Amniotic stem cell (primary cell): ENCODE measurements around the gene RD3L.
"Not testable (repeated sequence)": the region's sequence is repeated elsewhere in the genome, so short reads cannot be mapped to it uniquely, and the experiment has no call there.

ENCODE experiments used
- DNase-seq: peaks from one replicate; lab custom pipeline; 2025; lab: John Stamatoyannopoulos, UW

RD3L gene

GRCh38 chr14:103928011-103928890, 14.1 kb downstream of the RD3L start, which contains the start of gene TDRD9:
TSS of gene TDRD9 (plus strand) at chr14:103928456. CDS start at chr14:103928510, 54 bp downstream.
- no peak for DNase-seq

GRCh38 chr14:103927566-103927965, 14.8 kb downstream of the RD3L start:
- no peak for DNase-seq

GRCh38 chr14:103925316-103925715, 17.0 kb downstream of the RD3L start:
- no peak for DNase-seq

GRCh38 chr14:103923863-103924262, 18.5 kb downstream of the RD3L start:
- no peak for DNase-seq

GRCh38 chr14:103921855-103922200, 20.5 kb downstream of the RD3L start:
- DNase-seq = not testable (repeated sequence)

- DNase-seq = peak; percentile 82
Observed at GRCh38 chr14:103920981-103921854, 21.1 kb downstream of the RD3L start.

GRCh38 chr14:103916636-103917262, 25.6 kb downstream of the RD3L start:
- no peak for DNase-seq

GRCh38 chr14:103915616-103916015, 26.7 kb downstream of the RD3L start:
- DNase-seq = no peak

- no peak for DNase-seq
Observed at GRCh38 chr14:103910984-103911383, 31.3 kb downstream of the RD3L start.

- peak; percentile 16 for DNase-seq
Observed at GRCh38 chr14:103910262-103910935, 31.9 kb downstream of the RD3L start.

- no peak for DNase-seq
Observed at GRCh38 chr14:103909531-103910261, 32.6 kb downstream of the RD3L start.

- DNase-seq = no peak
Observed at GRCh38 chr14:103908580-103908979, 33.7 kb downstream of the RD3L start.

GRCh38 chr14:103905842-103906456, 36.4 kb downstream of the RD3L start:
- no peak for DNase-seq

GRCh38 chr14:103904493-103905107, 37.7 kb downstream of the RD3L start:
- no peak for DNase-seq

- no peak for DNase-seq
Observed at GRCh38 chr14:103899833-103900232, 42.5 kb downstream of the RD3L start.

GRCh38 chr14:103899316-103899715, 43.0 kb downstream of the RD3L start:
- no peak for DNase-seq

GRCh38 chr14:103898711-103899110, 43.6 kb downstream of the RD3L start:
- DNase-seq = no peak

GRCh38 chr14:103898204-103898603, 44.1 kb downstream of the RD3L start:
- no peak for DNase-seq

GRCh38 chr14:103897075-103897947, 45.0 kb downstream of the RD3L start:
- no peak for DNase-seq
